ENCODE measurements around the gene VSIG10L.

DNA sequence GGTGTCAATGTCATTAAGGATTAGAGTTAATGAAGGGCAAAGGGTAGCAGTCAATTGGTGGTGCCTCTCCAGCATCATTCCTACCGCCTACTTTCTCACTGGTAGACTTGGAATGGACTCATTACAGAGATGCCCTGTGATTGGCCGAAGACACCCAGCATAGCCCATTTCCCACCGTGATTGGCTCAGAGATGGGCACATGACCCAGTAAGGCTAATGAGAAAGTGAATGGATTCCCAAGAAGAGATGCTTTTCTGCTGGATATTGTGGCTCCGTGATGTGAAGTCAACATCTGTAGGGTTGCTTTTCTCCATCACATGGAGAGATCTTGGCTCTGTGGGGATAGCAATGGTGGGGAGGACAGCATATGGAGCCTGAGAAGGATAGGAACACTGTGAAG lies 11.6 kb downstream of the VSIG10L start:
- TF ChIP-seq, protein P1, sequence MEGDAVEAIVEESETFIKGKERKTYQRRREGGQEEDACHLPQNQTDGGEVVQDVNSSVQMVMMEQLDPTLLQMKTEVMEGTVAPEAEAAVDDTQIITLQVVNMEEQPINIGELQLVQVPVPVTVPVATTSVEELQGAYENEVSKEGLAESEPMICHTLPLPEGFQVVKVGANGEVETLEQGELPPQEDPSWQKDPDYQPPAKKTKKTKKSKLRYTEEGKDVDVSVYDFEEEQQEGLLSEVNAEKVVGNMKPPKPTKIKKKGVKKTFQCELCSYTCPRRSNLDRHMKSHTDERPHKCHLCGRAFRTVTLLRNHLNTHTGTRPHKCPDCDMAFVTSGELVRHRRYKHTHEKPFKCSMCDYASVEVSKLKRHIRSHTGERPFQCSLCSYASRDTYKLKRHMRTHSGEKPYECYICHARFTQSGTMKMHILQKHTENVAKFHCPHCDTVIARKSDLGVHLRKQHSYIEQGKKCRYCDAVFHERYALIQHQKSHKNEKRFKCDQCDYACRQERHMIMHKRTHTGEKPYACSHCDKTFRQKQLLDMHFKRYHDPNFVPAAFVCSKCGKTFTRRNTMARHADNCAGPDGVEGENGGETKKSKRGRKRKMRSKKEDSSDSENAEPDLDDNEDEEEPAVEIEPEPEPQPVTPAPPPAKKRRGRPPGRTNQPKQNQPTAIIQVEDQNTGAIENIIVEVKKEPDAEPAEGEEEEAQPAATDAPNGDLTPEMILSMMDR (conservative IDR thresholded peaks at IDR 0.05): no peak
- no peak for TF ChIP-seq ZFX (IDR thresholded peaks at IDR 0.05)
